GM21619 (cell line): Measurements from ENCODE around the gene NRIP2.

Experiments used
- ATAC-seq: cut with Tn5 transposase; IDR thresholded peaks from one replicate; pipeline ENCODE4 v1.9.1; 2021; ENCODE audit not compliant: unreplicated experiment

NRIP2 gene

DNA sequence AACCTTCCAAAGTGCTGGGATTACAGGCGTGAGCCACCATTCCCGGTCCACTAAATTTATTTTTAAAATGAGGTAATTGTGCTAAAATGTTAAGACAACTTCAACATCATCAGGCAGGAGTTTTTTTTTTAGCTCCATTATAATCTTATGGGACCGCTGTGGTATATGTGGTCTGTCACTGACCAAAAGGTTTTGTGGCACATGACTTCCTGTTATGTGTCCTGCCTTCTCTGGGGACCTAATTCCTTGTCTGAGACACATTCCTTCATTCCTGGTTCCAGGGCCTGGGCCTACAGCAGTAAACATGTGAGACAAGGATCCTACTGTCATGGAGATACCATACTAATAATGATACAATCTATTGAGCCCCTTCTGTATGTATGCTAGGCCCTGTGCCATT lies 17.1 kb upstream of the NRIP2 start:
- no peak for ATAC-seq

DNA sequence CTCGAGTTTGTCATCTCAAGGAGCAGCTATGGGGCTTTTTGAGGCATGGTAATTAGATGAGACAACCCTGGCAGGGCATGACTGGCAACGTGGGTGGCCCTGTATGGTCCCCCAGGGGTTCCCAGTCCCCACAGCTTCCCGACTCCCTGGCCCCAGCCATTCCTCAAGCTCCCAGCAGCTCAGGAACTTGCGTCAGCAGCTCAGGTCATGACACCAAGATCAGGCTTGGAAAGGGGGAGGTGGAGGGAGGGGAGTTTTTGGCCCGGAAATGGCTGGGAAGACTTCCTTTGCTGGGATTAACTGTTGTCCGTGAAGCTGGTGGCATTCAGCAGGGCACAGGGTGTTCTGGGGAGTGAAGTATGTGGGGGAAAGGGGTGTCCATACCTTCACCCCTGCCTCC lies 10.4 kb upstream of the NRIP2 start:
- ATAC-seq, result no peak

DNA sequence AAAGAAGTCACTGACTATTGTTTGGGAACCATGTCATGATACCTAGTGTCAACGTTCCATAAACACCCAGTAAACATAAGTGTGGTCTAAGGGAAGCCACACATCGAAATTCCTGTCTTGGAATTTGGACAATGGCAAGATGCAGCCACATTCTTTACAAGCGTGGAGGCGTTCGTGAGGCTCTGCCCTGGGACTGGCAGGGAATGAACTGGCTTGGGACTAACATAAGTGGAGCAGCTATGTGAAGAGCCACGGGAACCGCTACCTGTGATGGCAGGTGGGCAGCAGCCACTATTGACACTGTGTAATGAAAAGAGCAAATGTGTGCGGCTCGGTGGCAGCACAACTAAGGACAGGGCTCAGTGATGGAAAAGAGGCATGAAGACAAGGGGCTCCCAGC lies 10.0 kb upstream of the NRIP2 start:
- ATAC-seq, result no peak

DNA sequence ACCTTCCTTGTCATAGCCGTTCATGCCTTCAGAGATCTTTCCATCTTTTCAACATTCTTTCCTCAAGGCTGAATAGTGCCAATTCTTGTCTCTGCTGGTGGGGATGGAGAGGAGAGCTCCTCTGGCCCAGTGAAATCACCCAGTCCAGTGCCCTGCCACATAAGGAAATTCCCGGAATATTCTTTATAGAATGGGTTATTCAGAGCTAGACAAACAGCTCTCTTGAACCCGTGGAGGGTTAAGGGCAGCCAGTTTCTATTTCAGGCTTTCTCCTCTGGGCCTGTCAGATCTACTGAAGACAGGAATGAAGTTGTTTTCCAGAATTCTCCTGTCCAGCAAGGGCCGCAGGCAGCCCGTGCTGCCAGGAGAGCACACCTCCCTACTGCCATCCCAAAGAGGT lies 8.1 kb upstream of the NRIP2 start:
- no peak for ATAC-seq

DNA sequence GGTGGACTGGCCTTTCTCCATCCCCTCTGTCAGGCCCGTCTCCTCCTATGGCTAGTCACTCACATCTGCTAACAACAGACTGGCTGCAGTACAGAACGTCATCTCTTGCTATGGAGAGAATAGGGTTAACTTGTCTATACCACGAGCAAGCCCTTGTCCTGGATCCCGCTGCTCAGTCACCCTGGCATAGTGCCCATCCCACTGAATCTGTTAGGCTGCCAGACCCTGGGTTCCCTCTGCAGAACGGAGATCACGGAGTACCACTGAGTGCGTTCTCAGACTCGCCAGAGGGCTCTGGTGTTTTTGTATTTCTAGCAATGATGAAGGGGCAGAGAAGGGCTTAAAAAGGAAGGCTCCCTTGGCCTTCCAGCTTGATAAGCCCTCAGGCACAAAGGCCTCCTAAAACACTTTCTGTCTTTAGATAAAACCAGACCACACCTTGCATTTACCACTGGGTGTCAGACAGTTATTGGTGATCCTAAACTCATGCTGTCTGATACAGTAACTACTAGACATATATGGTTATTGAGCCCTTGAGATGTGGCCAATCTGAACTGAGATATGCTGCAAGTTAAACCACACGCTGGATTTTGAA lies 6.3 kb upstream of the NRIP2 start:
- ATAC-seq, result no peak

DNA sequence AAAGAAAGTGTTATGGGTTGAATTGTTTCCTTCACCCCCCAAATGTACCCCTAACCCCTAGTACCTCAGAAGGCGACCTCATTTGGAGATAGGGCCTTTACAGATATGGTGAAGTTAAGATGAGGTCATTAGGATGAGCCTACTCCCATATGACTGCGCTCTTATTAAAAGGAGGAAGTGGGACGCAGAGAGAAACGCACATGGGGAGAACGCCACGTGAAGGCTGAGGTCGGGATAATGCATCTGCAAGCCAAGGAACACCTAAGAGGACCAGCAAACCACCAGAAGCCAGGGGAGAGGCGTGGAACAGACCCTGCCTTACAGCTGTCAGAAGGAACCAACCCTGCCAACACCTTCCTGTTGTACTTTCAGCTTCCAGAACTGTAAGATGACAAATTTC lies 1.7 kb upstream of the NRIP2 start:
- no peak for ATAC-seq

DNA sequence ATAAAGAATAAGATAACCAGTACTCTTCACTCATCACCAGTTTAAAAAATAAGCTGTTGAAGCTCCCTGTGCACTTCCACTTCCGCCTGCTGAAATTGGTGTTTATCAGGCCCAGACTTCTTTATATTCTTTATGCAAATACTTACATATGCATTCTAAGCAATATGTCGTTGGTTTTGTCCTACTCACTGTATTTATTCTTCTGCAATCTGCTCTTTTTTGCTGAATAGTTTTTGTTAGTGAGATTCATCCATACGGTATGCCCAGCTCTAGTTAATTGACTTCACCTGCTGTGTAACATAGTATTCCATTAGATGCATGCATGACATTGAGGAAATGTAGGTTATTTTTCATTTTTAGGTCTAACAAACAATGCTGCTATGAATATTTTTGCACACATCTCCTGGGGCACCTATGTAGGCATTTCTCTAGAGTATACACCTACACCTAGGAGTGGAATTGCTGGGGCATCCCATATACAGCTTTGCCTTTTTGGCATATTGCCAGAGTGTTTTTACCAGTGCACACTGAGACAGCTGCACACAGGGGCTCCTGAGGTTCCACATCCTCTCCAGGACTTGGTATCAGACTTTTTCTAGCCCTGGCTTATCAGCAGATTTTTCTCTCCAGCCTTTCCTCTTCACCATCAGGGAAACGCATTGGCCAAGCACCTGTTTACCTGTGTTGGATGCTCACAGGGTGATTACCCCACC lies 1.0 kb upstream of the NRIP2 start:
- ATAC-seq, result no peak

DNA sequence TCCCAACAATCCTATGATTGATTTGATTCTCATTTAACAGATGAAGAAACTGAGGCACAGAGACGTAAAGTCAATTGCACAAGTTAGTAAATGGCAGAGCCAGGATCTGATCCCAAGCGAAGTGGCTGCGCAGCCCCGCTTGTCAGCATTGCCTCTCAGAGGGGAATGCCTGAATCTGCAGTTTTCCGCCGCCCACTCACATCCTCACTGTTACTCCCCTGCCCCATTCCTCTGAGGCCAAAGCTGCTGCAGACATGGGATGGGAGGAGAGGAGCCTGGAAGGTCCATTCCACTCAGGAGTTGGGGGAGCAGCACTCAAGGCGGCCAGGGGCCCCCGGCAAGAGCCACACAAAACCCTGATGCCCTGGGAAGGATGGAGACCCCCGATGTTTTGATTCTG lies 1.0 kb downstream of the NRIP2 start:
- no peak for ATAC-seq

DNA sequence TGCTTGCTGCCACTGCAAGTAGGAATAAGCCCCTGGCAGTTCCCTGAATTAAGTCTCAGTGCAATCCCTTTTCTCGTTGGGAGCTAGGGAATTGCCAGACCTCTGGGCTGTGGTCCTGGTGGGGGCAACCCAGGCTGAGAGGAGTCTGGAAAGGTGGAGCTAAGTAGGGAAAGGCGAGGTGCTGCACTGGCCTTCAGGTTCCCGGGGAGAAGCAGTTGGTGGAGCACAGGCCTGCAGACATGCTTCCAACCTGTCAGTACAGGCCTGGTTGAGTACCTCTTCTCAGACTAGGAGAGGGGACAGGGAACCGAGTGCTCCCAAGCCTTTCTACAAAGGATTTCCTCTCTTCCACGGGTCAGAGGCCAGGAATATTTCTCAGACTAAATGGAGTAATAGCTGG lies 1.5 kb downstream of the NRIP2 start:
- no peak for ATAC-seq

DNA sequence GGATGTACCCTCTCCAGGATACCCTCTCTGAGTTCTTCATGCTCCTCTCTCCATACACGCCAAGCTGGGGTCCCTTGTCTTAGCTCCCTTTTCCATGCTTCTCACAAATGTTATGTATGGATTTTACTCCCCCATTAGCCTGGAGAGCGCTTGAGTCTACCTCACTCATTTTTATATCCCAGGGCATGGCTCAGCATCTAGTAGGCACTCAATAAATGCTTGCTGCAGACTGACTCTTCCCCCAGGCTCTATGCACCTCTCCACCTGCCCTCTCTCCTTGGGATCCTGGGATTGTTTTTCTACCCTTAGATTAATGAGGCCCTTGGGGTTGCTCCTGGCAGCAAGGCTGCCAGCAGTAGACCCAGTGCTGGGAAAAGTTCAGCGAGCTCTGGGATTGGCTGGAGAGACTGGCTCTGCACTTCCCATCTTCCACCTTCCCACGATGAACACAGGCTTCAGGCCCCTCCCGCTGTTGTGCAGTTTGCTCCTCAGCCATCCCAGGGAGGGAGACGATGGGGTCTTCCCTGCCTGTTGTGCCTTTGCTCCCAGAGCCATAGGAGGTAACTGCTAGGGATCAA lies 2.2 kb downstream of the NRIP2 start:
- ATAC-seq, result no peak

DNA sequence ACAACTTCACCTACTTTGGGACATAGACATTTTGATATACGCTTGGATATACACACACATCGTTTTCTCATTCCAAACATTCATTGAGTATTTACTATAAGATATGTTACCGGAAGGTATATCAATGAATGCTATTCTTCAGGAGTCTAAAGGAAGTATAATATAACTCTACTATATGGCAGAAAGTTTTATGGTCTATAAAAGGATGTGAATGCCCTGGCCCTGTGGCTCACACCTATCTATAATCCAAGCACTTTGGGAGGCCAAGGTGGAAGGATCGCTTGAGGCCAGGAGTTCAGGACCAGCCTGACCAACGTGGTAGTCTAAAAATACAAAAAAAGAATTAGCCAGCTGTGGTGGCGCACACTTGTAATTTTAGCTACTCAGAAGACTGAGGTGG lies 5.6 kb downstream of the NRIP2 start:
- no peak for ATAC-seq

DNA sequence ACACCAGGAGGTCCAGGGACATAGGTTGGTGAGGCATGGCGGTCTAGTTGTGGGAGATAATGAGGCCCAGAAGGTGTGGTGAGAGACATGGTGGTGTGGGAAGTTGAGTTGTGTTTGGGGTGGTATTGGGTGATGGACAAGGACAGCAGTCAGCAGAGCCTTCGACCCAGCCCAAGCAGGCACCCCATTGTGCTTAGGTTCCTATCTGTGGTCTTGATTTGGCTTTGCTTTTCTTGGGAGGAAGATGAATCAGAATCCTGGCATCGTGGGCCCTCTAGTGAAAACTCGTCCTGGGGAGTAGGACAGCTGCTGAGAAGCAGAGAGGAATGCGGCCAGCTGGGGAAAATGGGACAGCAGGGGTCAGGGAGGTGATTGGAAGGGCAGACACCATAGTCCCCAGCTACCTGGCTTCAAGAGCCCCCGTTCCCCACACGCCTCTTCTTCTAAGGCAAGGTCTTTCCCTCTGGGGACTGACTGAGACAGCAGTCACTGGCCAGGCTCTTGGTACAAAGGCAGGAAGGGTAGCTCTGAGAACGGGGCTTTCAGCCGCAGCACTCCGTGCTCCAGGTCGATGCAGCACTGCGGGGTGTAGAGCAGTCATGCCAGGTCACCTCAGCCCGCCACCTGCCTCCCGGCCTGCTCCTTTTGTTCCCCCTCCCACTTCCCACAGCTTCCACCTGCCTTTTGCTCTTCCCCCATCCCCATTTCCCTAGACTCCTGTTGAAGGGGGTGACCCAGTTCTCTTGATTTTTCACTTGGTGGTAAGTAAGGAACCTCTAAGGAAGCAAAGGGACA lies 7.9 kb downstream of the NRIP2 start:
- no peak for ATAC-seq

DNA sequence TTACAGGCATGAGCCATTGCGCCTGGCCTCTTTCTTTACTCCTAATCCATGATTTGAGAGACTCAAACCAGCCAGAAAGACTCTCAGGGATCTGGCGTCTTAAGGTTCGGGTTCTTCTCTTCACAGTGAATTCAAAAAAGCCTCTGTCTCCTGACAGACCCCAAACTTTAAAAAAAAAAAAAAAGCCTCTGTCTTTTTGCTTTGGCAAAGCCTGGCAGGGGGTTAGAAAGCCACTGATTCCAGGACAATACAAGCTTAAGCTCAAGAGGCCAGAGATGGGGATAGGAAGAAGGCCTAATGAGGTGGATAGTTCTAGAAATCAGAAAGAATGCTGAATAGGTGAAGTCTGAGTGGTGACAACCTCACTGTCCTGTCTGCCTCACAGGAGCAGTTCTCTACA lies 8.8 kb downstream of the NRIP2 start:
- no peak for ATAC-seq

DNA sequence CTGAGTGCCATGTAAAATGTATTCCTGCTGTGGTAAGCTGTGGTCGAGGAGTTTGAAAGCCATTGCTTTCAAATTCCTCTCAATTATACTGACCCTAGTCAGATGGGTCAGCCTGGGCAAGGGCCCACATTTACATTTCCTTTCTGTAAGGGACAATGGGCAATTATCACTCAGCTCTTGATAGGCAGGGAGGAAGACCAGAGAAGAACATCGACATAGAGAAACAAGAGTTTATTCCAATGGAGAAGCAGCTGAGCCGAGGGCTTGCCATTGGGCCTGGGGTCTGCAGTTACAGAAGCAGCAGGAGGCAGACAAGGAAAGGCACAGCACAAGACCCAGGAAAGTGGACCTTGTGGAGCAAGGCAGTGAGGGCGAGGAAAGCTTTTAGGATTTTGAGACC lies 9.7 kb downstream of the NRIP2 start:
- ATAC-seq, result no peak

DNA sequence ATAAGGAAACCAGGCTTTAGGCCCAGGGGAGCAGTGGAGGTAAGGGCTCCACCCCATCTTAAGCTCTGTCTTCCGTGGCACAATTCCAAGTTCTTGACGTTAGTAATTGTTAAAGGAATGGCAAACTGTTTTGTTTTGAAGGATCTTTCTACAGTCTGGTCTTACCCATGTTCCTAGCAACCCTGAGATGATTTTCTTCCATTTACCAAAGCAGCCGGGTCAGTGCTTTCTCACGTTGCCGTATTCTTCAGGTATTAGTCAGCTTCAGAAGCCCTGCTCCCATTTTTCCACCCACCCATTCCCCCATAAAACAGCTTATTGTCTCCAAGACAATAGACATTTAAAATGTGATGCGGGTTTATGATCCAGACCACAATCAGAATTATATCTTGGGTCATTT lies 10.3 kb downstream of the NRIP2 start:
- ATAC-seq, result no peak

DNA sequence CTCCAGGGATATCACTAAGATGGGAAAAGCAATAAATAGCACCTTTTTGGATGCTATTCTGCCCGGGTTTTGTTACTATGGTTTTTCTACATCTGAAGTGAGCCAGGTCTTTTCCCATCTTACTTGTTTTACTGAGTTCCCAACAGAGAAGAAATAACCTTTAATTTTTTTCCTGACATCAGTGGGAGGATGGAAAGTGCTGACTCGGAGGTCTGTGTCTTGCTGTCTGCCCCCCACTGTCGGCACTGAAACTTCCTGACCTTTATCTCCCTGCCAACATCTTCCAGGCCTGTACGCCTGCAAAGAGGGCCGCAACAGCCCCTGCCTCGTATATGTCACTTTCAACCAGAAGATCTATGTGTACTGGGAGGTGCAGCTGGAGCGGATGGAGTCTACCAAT lies 11.4 kb downstream of the NRIP2 start:
- no peak for ATAC-seq

DNA sequence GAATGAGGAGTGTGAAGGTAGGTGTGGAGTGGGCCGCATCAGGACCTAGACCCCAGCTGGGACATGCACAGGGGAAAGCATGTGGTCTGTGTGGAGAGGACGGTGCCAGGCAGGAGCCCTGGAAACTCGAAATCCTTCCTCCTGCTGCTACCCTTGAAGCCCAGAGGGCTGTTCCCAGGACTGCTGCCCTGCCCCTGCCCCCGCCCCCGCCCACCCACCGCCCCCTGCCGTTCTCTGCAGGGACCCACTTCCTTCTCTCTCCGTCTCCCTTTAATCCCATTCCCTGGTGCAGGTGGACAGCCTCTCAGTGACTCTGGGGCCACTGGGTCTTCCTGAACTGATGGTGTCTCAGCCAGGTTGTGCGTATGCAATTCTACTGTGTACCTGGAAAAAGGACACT lies 14.4 kb downstream of the NRIP2 start:
- ATAC-seq, result no peak

DNA sequence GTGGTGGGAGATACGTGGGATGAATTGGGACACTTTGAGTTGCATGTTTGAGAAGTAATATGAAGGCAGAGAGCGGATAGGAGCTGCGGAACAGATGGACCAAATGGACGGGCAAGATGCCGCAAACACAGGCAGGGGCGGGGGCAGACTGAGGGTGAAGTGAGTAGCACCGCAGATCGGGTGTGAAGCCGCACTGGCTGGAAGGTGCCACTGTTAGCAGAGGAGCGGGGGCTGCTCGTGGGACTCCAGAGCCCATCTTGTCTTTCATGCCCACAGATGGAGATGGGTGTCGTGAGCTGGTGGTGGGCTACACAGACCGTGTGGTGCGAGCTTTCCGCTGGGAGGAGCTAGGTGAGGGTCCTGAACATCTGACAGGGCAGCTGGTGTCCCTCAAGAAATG lies 15.0 kb downstream of the NRIP2 start:
- ATAC-seq, result no peak

DNA sequence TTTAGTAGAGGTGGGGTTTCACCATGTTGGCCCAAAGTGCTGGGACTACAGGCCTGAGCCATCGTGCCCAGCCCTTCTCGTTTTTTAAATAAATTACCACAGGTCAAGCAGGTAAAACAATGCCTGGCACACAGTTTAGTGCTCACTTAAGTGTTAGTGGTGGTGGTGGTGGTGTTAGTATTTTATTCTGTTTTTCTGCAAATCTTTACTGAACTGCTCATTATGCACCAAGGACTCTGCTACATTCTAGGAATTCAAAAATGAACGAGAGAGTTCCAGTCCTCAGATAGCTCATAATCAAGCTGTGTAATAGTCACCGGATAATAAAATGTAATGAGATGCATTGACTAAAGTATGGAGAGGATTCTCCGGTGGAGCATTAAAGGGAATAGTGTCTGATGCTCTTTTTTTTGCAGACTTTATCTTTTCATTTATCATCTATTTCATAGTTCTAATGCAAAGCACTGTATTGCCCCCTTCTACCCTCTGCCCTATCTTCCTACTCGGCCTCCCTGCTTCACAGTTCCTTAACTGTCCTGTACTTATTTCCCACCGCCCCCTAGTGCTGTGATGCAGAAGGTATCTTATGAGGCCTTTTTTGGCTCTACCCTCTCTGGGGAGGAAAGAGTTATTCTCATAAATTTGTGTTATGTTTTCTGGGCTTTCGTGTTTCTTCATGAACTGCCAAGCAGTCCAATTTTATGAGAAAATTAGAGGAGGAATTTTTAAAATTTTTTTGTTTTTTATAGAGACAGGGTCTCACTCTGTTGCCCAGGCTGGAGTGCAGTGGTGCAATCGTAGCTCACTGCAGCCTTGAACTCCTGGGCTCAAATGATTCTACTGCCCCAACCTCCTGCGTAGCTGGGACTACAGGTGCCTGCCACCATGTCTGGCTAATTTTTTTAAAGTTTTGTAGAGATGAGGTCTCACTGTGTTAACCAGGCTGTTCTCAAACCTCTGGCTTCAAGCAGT lies 21.3 kb downstream of the NRIP2 start:
- peak; percentile 39 for ATAC-seq

DNA sequence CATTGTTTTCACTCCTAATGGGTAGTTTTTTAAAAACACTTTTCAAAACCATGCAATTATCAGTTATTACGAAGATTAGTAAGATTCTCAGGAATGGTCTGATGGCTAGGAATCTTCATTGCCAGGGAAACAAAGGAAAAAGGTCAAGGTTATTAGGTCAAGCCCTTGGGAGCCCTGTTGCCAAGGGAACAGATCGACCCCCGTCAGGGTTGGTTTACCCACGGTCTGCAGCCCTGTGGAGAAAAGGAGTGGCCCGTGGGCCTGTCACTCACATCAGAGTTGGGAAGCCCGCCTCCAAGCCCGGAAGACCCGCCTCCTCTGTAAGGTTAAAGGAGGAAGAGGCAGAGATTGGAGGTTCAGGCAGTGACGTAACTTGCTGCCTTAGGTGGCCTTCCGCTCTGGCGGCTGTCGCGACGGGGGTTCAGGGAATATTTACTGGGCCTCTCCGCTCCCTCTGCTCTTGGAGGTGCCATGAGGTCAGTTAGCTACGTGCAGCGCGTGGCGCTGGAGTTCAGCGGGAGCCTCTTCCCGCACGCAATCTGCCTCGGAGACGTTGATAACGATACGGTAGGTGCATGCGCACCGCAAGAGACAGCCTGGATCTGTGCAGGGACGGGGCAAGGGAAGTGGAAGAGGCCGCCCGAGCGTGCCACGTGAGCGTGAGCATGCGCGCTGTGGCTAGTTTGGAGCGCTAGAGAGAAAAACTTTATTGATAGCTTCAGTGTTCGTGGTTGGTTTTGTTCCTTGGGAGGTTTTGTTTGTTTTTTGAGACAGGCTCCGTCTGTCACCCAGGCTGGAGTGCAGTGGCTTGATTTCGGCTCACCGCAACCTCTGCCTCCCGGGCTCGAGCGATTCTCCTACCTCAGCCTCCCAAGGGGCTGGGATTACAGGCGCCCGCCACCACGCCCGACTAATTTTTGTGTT lies 22.3 kb downstream of the NRIP2 start, which contains the start of gene ITFG2:
Gene ITFG2 (plus strand): TSS at position 379 of the 924 bp plus-strand sequence. CDS start 93 bp downstream, at position 472.
- ATAC-seq, result peak; percentile 93
